ENCODE results near the gene UBE2H. TPM values are rescaled to one million over a fixed set of nuclear protein-coding genes. Genes with fewer than 3 reads are reported as not detected.

Gene UBE2H
- total RNA-seq, 1 donor from 2014 or later: 114 TPM

DNA sequence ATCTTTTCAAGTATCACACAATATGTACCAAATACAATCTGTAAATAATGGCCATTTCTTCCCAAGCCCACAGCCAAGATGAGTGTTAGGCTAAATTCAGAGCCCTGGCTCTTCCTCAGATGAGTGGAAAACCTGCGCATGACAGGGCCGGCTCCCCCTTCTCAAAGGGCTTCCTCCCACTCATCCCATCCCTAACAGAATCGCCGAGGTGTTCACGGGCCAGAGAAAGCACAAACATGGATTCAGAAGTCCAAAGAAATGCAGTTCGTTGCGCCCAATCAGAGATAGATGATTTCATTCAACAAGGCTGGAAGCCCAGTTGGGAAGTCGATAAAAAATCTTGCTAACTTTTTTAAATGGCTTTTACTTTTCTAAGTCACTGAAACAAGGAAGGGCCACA lies 121.8 kb downstream of the UBE2H start:
- Histone ChIP-seq H3K79me2 (ENCODE audit: low read depth) (no peaks in the 10 kb centered on the region), H3K4me2 (no peak overlapping the region), H2AFZ (replicated peaks) (no peak overlapping the region), H3K9me3 (ENCODE audit: low read depth) (no peaks in the 10 kb centered on the region), H3K4me1 (peaks cover 41% of the 10 kb centered on the region), H3K4me3 (no peak overlapping the region), H4K20me1 (ENCODE audit: low read depth) (peaks cover 42% of the 10 kb centered on the region), H3K27me3 (no peaks in the 10 kb centered on the region), H3F3A (ENCODE audit: low read depth) (peaks cover 31% of the 10 kb centered on the region), H3K27ac (no peak overlapping the region), H3K36me3 (no peaks in the 10 kb centered on the region), H3K9ac (no peak overlapping the region)
- peaks cover 16% of the 10 kb centered on the region for H3K36me3 Mint-ChIP-seq
- DNase-seq (ENCODE audit: low spot score): no peak
- no peak overlapping the region for H3K27ac Mint-ChIP-seq
- H3K4me3 Mint-ChIP-seq: no peak overlapping the region
- peaks cover 53% of the 10 kb centered on the region for H3K4me1 Mint-ChIP-seq
- peaks cover 4% of the 10 kb centered on the region for H3K27me3 Mint-ChIP-seq (ENCODE audit: insufficient read depth, low read depth)
- no peaks in the 10 kb centered on the region for H3K9me3 Mint-ChIP-seq
- TF ChIP-seq EZH2phosphoT487 (IDR thresholded peaks at IDR 0.05) (no peak), EZH2 (IDR thresholded peaks at IDR 0.05) (no peak)
- TF ChIP-seq, protein P1, sequence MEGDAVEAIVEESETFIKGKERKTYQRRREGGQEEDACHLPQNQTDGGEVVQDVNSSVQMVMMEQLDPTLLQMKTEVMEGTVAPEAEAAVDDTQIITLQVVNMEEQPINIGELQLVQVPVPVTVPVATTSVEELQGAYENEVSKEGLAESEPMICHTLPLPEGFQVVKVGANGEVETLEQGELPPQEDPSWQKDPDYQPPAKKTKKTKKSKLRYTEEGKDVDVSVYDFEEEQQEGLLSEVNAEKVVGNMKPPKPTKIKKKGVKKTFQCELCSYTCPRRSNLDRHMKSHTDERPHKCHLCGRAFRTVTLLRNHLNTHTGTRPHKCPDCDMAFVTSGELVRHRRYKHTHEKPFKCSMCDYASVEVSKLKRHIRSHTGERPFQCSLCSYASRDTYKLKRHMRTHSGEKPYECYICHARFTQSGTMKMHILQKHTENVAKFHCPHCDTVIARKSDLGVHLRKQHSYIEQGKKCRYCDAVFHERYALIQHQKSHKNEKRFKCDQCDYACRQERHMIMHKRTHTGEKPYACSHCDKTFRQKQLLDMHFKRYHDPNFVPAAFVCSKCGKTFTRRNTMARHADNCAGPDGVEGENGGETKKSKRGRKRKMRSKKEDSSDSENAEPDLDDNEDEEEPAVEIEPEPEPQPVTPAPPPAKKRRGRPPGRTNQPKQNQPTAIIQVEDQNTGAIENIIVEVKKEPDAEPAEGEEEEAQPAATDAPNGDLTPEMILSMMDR (IDR thresholded peaks at IDR 0.05): no peak

DNA sequence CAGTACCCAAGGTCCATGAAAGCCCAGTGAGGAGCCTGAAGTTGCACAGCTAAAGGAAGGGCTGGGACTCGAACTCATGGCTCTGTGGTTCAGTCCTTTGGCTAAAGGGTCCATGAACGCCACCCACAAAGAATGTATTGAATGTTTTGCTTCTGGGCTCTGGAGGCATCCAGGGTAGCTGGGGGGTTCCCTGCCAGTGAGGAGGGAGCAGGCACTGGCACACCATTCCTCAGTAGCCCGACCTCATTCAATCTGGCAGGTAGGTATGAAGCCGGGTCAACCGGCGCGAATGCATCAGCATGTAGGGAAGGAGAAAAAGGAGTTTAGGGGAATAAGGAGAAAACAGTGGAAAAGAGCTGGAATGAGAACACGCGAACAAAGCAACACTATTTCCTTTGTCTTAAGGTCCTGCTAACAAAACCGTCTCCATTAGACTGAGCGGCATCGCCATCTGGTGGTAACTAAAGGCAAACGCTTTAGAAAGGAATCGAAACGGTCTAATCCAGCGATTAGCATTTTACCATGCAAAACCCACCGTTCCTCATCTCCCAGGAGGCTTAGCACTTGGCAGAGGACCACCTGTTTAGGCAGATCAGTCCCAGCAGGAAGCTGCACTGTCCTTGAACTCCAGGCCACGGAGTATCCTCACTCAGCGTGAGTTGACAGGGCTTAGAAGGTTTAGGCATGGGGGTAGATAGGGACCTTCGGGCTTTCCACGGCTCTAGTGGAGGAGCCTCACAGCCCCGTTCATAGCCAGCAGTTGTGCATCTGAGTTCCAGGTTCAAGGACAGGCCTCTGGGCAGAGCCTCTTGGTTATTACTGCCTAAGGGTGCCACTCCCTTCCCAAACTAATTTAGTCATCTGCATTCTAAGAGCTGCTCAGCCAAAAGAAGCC lies 122.8 kb downstream of the UBE2H start:
- Histone ChIP-seq H2AFZ (replicated peaks) (peak overlapping the region; percentile 78), H3F3A (ENCODE audit: low read depth) (peaks cover 35% of the 10 kb centered on the region), H3K27ac (no peak overlapping the region), H3K4me3 (no peak overlapping the region), H3K9ac (no peak overlapping the region), H4K20me1 (ENCODE audit: low read depth) (peaks cover 32% of the 10 kb centered on the region), H3K27me3 (no peaks in the 10 kb centered on the region), H3K4me1 (peaks cover 31% of the 10 kb centered on the region), H3K36me3 (no peaks in the 10 kb centered on the region), H3K4me2 (peak overlapping the region; percentile 48), H3K79me2 (ENCODE audit: low read depth) (no peaks in the 10 kb centered on the region), H3K9me3 (ENCODE audit: low read depth) (no peaks in the 10 kb centered on the region)
- Mint-ChIP-seq H3K4me3 (no peak overlapping the region), H3K36me3 (peaks cover 16% of the 10 kb centered on the region), H3K4me1 (peaks cover 51% of the 10 kb centered on the region), H3K27ac (no peak overlapping the region), H3K27me3 (ENCODE audit: insufficient read depth, low read depth) (peaks cover 4% of the 10 kb centered on the region), H3K9me3 (no peaks in the 10 kb centered on the region)
- TF ChIP-seq EZH2phosphoT487 (IDR thresholded peaks at IDR 0.05) (no peak), EZH2 (IDR thresholded peaks at IDR 0.05) (no peak)
- TF ChIP-seq, protein P1 (IDR thresholded peaks at IDR 0.05): peak; percentile 89
- DNase-seq (ENCODE audit: low spot score): peak; percentile 92

DNA sequence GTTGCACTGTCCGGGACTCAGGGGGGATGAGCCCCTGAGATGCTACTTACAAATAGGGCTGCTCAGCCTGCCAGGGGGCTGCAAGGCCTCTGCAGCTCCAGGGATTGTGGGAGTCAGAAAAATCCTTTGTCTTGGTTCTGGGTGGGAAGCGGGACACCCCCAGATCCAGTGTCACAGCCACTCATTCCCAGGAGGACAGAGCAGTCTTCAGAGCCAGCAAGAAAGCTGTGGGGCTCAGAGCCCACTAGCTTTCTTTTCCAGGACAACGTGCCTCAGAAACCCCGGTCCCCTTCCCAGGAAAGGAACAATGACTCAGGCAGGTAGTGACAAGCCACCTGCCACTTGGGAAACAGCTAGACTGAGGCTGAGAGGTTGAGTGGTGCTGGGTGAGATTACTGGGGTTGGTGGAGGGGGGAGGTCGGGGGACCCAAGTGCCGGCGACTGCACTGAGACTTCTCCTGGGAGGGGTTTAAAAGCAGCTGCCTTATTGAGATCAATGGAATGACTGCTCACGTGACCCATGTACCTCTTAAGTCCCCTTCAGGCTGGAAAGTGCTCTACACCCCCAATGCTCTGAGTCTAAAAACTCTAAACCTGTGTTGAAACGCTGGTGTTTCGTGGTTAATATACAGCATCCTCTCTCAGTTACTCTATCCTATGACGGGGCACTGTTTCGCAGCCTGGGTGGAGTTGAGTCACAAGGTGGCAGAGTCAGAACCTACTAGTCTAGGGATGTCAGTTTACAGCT lies 123.6 kb downstream of the UBE2H start:
- Mint-ChIP-seq H3K4me3 (no peak overlapping the region), H3K27me3 (ENCODE audit: insufficient read depth, low read depth) (peaks cover 7% of the 10 kb centered on the region), H3K9me3 (no peaks in the 10 kb centered on the region), H3K4me1 (peaks cover 48% of the 10 kb centered on the region), H3K27ac (no peak overlapping the region), H3K36me3 (peaks cover 10% of the 10 kb centered on the region)
- Histone ChIP-seq H3K27ac (no peak overlapping the region), H3K9me3 (ENCODE audit: low read depth) (no peaks in the 10 kb centered on the region), H3K79me2 (ENCODE audit: low read depth) (no peaks in the 10 kb centered on the region), H3K4me1 (peaks cover 37% of the 10 kb centered on the region), H3K9ac (no peak overlapping the region), H3K36me3 (no peaks in the 10 kb centered on the region), H3K4me2 (peak overlapping the region; percentile 48), H4K20me1 (ENCODE audit: low read depth) (peaks cover 29% of the 10 kb centered on the region), H2AFZ (replicated peaks) (no peak overlapping the region), H3K4me3 (no peak overlapping the region), H3F3A (ENCODE audit: low read depth) (peaks cover 43% of the 10 kb centered on the region), H3K27me3 (no peaks in the 10 kb centered on the region)
- no peak for TF ChIP-seq EZH2 (IDR thresholded peaks at IDR 0.05)
- TF ChIP-seq, protein P1 (IDR thresholded peaks at IDR 0.05): peak; percentile 8
- DNase-seq (ENCODE audit: low spot score): peak; percentile 44

Measured in neural progenitor cell (in vitro differentiated cells).